CD4-positive, alpha-beta T cell treated with Interleukin-2 at 100 ng/mL for 4 hours (primary cell): ENCODE results near the gene PHKA2.
"Not testable (repeated sequence)": the region's sequence is repeated elsewhere in the genome, so short reads cannot be mapped to it uniquely, and the experiment has no call there.

Source experiments
- DNase-seq: peaks from one replicate; pipeline ENCODE4 v3.0.0-alpha.2; 2020; ENCODE audit warnings: low spot score

PHKA2 gene

GRCh38 chrX:18856645-18856997 is 127.3 kb downstream of the PHKA2 start:
- no peak for DNase-seq

- DNase-seq = no peak
These were observed 127.8 kb downstream of the PHKA2 start for GRCh38 chrX:18855919-18856644.

GRCh38 chrX:18847901-18848300 is 136.0 kb downstream of the PHKA2 start:
- DNase-seq = not testable (repeated sequence)
